ENCODE measurements around the gene TNIK.

- TF ChIP-seq POLR2A (IDR thresholded peaks at IDR 0.05; ENCODE audit: low read depth, low read length): no peak
- no peak for TF ChIP-seq CBX3 (IDR thresholded peaks at IDR 0.05; ENCODE audit: borderline replicate concordance, low read depth)
- no peak for TF ChIP-seq EGR1 (IDR thresholded peaks at IDR 0.05; ENCODE audit: borderline replicate concordance in 1 of 2, low read depth in 2 of 2, low read length in 2 of 2)
- no peak for TF ChIP-seq MYC (IDR thresholded peaks at IDR 0.05; ENCODE audit: insufficient read depth, insufficient read length, insufficient replicate concordance, low read length, severe bottlenecking)
- TF ChIP-seq YY1 (IDR thresholded peaks at IDR 0.05; ENCODE audit: low read depth, low read length): no peak
- no peak for TF ChIP-seq ZBTB11 (CRISPR knock-in tag; IDR thresholded peaks at IDR 0.05)
- no peak for TF ChIP-seq NRF1 (conservative IDR thresholded peaks at IDR 0.05; ENCODE audit: low read depth, low read length)
These were observed 277.2 kb downstream of the TNIK start for GRCh38 chr3:171183042-171183441.

Measured in GM12878 (cell line).